Kidney (tissue), 14 donors: ENCODE results near the gene TNFSF13. TPM values are rescaled to one million over a fixed set of nuclear protein-coding genes. Genes with fewer than 3 reads are reported as not detected.

ENCODE experiments used
- DNase-seq, 5 donors: peaks; one replicate each; pipeline ENCODE4 v3.0.0-alpha.2; 2013 to 2020
- FAIRE-seq: peaks from 2 replicates; lab custom pipeline; 2012; peaks lifted over from hg19 to GRCh38; lab: Jason Lieb, UNC
- H3K27ac ChIP-seq, 2 donors: one replicate each; pipeline ENCODE4 v1.7.0; 2013; ENCODE audit warnings: low read depth in 2 of 2, low read length in 2 of 2, inconsistent platforms in 1 of 2
- H3K27me3 ChIP-seq: one replicate; pipeline ENCODE4 v1.7.1; 2013; ENCODE audit warnings: low read length, inconsistent platforms; ENCODE audit not compliant: control insufficient read depth, insufficient read depth
- H3K36me3 ChIP-seq, 3 donors: one replicate each; pipeline versions ENCODE4 v1.7.0 to v1.7.1; 2013; ENCODE audit warnings: low read length in 3 of 3, control low read depth in 1 of 3, inconsistent platforms in 1 of 3; ENCODE audit not compliant: insufficient read depth in 3 of 3, control insufficient read depth in 2 of 3
- H3K4me1 ChIP-seq, 3 donors: one replicate each; pipeline versions ENCODE4 v1.7.0 to v1.7.1; 2013; ENCODE audit warnings: low read length in 3 of 3, inconsistent platforms in 1 of 3, low read depth in 1 of 3; ENCODE audit not compliant: control insufficient read depth in 2 of 3, insufficient read depth in 2 of 3
- H3K4me3 ChIP-seq, 3 donors: one replicate each; pipeline versions ENCODE4 v1.7.0 to v1.8.1; 2013; ENCODE audit warnings: low read length in 3 of 3, control low read depth in 1 of 3, inconsistent platforms in 1 of 3
- H3K9ac ChIP-seq, 3 donors: one replicate each; pipeline versions ENCODE4 v1.7.0 to v1.7.1; 2013; ENCODE audit warnings: low read length in 3 of 3, control low read depth in 1 of 3, inconsistent platforms in 1 of 3
- H3K9me3 ChIP-seq, 3 donors: one replicate each; pipeline versions ENCODE4 v1.7.0 to v1.7.1; 2013; ENCODE audit warnings: low read length in 3 of 3, control low read depth in 1 of 3, inconsistent platforms in 1 of 3; ENCODE audit not compliant: control insufficient read depth in 2 of 3, insufficient read depth in 1 of 3
- intact Hi-C: fragments of 100-400 bp; cut with DNase I; formaldehyde crosslinking; loops from one replicate; pipeline ENCODE4 v1.11.1; 2022
- polyA plus RNA-seq: library from polyadenylated mRNA; stranded (reverse); fragments of 350-450 nt; fragmentation: Illumina TruSeq; extraction: RNeasy Lipid Tissue Mini Kit (QIAGEN cat#74804); gene quantifications from one replicate; pipeline ENCODE4 v1.2.3, GENCODE V29; 2014; ENCODE audit warnings: low read depth, low replicate concordance; ENCODE audit not compliant: insufficient read depth
- total RNA-seq: library from RNA; stranded (reverse); fragmentation: NEBNext Ultra II Directional; extraction: Animal tissue kit (Norgen Biotek cat#: 25700); gene quantifications from one replicate; pipeline ENCODE4 v1.2.1, GENCODE V29; 2021
- TF ChIP-seq, protein P1 (sequence below): IDR thresholded peaks from 3 replicates; pipeline ENCODE4 v1.5.1; 2012; ENCODE audit warnings: mild to moderate bottlenecking, moderate library complexity, borderline replicate concordance; ENCODE audit not compliant: insufficient read depth; ENCODE audit errors: extremely low read depth
- donor health status: control.
- donor health status: control.
- donor health status: control.
- donor health status: control.
- donor health status: control.
- donor health status: DM: yes; HTN: yes; CAD: no.
- donor health status: Normal renal cell carcinoma (clear cell type).

TNFSF13 gene
- total and polyA plus RNA-seq, 2 donors from 2014 or later = 68.6 to 99.2 TPM

DNA sequence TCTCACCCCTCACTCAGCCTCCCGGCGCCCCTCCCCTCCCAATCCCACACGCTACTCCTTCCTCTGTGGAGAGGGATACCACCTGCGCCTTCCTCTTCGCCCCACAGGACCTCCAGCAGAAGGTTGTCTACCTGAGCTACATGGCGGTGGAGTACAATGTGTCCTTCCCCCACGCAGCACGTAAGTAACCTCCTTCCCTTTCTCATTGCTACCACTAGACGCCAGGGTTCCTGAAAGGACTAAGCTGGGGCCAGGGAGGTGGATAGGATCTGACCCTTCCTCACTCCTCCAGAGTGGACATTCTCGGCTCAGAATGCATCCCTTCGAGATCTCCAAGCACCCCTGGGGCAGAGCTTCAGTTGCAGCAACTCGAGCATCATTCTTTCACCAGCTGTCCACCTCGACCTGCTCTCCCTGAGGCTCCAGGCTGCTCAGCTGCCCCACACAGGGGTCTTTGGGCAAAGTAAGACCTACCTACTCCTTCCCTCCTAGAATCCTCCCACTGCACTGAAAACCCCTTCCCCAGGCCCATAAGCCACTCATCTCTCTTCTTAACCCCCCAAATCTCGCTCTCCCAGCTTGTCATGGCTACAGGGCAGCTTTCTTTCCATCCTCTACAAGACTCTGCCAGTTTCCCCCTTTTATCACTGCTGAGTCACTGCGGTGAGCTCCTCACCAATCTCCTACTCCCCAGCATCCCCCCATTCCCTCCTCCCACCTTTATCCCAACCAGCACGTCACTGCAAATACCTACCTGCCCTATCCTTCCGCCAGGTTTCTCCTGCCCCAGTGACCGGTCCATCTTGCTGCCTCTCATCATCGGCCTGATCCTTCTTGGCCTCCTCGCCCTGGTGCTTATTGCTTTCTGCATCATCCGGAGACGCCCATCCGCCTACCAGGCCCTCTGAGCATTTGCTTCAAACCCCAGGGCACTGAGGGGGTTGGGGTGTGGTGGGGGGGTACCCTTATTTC, 22.3 kb downstream of the TNFSF13 start:
- H3K4me1 ChIP-seq = peaks cover 0 to 40% (median 39%) of the 10 kb centered on the region in 3 donors
- H3K27ac ChIP-seq = peak overlapping the region in 1 of 2 donors; percentile 20
- TF ChIP-seq, protein P1, sequence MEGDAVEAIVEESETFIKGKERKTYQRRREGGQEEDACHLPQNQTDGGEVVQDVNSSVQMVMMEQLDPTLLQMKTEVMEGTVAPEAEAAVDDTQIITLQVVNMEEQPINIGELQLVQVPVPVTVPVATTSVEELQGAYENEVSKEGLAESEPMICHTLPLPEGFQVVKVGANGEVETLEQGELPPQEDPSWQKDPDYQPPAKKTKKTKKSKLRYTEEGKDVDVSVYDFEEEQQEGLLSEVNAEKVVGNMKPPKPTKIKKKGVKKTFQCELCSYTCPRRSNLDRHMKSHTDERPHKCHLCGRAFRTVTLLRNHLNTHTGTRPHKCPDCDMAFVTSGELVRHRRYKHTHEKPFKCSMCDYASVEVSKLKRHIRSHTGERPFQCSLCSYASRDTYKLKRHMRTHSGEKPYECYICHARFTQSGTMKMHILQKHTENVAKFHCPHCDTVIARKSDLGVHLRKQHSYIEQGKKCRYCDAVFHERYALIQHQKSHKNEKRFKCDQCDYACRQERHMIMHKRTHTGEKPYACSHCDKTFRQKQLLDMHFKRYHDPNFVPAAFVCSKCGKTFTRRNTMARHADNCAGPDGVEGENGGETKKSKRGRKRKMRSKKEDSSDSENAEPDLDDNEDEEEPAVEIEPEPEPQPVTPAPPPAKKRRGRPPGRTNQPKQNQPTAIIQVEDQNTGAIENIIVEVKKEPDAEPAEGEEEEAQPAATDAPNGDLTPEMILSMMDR = no peak
- H3K9ac ChIP-seq = peak overlapping the region in 1 of 3 donors; percentile 56
- DNase-seq (peak in 1 of 5 donors; percentile 63), FAIRE-seq (no peak)
- peaks cover 14 to 32% (median 22%) of the 10 kb centered on the region in 3 donors for H3K36me3 ChIP-seq
- H3K27me3 ChIP-seq = no peaks in the 10 kb centered on the region
- H3K9me3 ChIP-seq = no peaks in the 10 kb centered on the region
- intact Hi-C loops = no loop called here
- H3K4me3 ChIP-seq = peak overlapping the region in 1 of 3 donors; percentile 56

DNA sequence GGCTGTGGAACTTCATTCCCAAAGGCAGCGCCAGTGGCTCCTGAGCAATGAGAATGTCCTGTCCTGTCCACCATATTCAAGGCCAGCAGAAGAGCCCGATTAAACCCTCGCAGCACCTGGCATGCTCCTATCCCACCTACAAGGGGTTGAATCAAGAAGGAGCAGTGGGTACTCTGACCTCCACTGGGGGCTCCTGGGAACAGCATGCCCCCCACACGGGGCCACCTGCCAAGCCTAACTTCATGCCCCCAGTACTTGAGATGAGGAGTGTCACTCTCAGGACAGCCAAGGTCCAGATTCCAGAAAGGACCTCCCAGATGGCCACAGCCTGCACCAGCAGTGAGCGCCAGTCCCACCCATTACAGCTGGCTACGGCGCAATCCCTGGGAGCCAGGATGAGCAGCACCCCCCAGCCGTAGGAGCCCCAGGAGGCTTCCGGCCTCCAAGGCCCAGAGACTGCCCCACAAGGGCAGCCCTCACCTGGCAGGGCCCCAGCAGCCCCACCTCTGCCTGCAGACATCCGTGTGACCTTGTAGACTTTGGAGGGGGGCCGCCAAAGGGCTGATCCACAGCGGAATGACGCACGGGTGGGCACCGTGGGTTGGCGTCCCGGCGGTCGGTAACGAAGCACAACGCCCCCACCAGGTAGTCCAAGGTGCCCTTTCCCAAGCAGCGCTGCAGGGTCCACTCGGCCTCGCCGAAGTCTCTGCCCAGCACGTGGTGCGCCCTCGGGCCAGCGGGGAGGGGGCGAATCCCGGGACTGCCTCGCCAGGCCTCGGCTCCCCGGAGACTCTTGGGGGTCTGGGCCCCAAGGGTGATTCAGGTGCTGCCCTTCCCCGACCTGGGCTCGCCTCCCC, 24.1 kb downstream of the TNFSF13 start:
- Histone ChIP-seq H3K27me3 (no peaks in the 10 kb centered on the region), H3K27ac (peak overlapping the region; percentile 98 to 99), H3K9me3 (no peaks in the 10 kb centered on the region), H3K4me3 (peak overlapping the region in 2 of 3 donors; percentile 16 to 98), H3K4me1 (peaks cover 0 to 40% (median 39%) of the 10 kb centered on the region in 3 donors), H3K36me3 (peaks cover 6 to 18% (median 10%) of the 10 kb centered on the region in 3 donors), H3K9ac (peak overlapping the region in 1 of 3 donors; percentile 95)
- no peak for FAIRE-seq
- intact Hi-C loops = no loop called here
- TF ChIP-seq, protein P1 = no peak
- peak in 2 of 5 donors; percentile 16 to 90 for DNase-seq

DNA sequence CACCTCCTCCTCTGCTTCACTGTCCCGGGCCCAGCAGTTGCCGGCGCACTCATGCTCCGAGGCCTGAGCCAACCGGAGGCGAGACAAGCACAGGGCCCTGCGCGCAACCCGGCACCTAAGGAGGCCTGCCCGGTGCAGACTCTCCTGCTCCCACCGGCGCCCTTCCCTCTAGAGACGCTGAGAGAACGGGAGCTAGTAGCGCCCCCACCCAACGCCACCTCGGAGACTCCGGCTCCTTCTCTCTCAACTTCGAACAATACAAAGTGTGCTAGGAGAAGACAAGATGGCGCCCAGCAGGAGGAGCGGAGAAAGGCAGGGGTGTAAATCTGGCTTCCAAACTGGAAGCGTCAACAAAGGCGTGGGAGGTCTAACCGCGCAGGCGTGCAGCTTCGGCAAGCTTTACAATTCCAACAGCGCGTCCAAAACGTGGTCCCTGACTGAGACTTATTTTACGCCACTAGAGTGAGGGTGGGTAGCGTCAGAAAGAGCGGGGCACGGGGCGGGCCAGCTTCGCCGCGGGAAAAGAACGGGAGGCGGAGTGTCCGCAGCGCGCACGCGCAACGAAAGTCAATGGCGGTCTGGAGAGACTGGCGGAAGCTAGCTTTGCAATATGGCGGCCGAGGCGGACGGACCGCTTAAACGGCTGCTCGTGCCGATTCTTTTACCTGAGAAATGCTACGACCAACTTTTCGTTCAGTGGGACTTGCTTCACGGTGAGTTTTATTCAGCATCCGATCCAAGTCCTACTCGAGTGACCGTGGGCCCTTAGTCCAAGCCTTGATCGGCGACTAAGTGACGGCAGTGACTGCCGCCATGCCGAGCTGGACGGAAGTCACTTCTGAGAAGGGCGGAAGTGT, 24.9 kb downstream of the TNFSF13 start, which contains the start of gene MPDU1:
MPDU1 (plus strand) TSS at position 600 of the 857 bp plus-strand sequence; CDS start at position 611, 11 bp downstream.
- intact Hi-C loops = no loop called here
- DNase-seq (peak; percentile 99), FAIRE-seq (peak; percentile 39)
- TF ChIP-seq, protein P1 = no peak
- Histone ChIP-seq H3K4me3 (peak within 1 kb of the TSS; percentile 98 to 99 (median 99)), H3K9ac (peak within 1 kb of the TSS; percentile 91 to 97 (median 95)), H3K9me3 (no peaks in the 10 kb centered on the region), H3K36me3 (peaks cover 0 to 13% (median 5%) of the 10 kb centered on the region in 3 donors), H3K4me1 (peaks cover 0 to 40% (median 37%) of the 10 kb centered on the region in 3 donors), H3K27ac (peak within 1 kb of the TSS; percentile 98 to 99), H3K27me3 (no peaks in the 10 kb centered on the region)
